ENCODE data around the gene PPP2R2B. TPM values are rescaled to one million over a fixed set of nuclear protein-coding genes. Genes with fewer than 3 reads are reported as not detected.

Gene PPP2R2B
- total and polyA plus RNA-seq, 2 of the 4 experiments (the other 2 are of a cell fraction), result not detected

DNA sequence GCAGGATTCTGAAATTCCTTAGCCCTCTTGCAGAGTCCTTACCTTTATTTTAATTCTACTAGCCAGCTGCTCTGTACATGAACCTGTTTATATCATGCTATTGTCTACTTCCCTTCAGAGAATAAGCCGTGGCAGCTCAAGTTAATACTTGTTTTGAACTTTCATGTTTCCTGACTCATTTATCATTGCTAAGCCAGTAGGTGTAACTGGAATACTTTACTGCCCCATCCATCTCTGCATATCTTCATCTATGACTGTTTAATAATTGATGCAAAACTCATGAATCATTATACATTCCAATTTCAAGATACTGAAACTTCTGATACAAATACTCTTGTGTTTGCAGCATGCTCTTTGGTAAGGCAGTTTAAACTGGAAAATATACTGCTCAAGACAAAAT, 174.7 kb downstream of the PPP2R2B start:
- BruUV-seq (replicated peaks), result no TSS peak

More for the DNA sequence above, 174.7 kb downstream of the PPP2R2B start:
- H4K5ac ChIP-seq (ENCODE audit: low read depth, low read length), result no peak overlapping the region
- H2AK5ac ChIP-seq (ENCODE audit: low read depth, low read length), result no peak overlapping the region
- no peak overlapping the region for H3K4ac ChIP-seq (ENCODE audit: low read depth, low read length)
- ChIA-PET POLR2A (ENCODE audit: unreplicated experiment) (no interaction called here), CTCF (interaction anchor here (0.6 kb wide), 1 partner anchor 23 kb away, joined by 3 read pairs; no protein-coding TSS in a partner anchor)
- no peaks in the 10 kb centered on the region for H3K9me1 ChIP-seq (ENCODE audit: insufficient read depth, low read length)
- no peak overlapping the region for H2BK15ac ChIP-seq (ENCODE audit: low read depth, low read length)
- intact Hi-C loops (cut with micrococcal nuclease), result no loop called here
- no peak overlapping the region for H4K8ac ChIP-seq (ENCODE audit: low read depth in 2 of 2, low read length in 2 of 2)
- DNase-seq (no peak), ATAC-seq (ENCODE audit: low read depth) (no peak)
- H3K9me3 ChIP-seq (ENCODE audit: control insufficient read depth, insufficient read depth, low read length), result peaks cover 5% of the 10 kb centered on the region; the same call in 1 of the 2 replicates
- H3K18ac ChIP-seq (ENCODE audit: low read depth, low read length), result no peak overlapping the region
- H4K20me1 ChIP-seq (ENCODE audit: insufficient read depth, low read length), result no peaks in the 10 kb centered on the region
- no peak overlapping the region for H3K56ac ChIP-seq (ENCODE audit: extremely low read depth, insufficient read depth, low read length)
- no peak overlapping the region for H4K91ac ChIP-seq (ENCODE audit: insufficient read depth, low read depth, low read length)
- H2BK120ac ChIP-seq (ENCODE audit: low read depth, low read length), result no peak overlapping the region
- no peaks in the 10 kb centered on the region for H3K4me1 ChIP-seq (ENCODE audit: control insufficient read depth, insufficient read depth, low read length)
- in situ Hi-C loops (cut with MboI; ENCODE audit: low sequenced_read_pairs), result no loop called here
- dilution Hi-C loops (cut with HindIII; ENCODE audit: low sequenced_read_pairs, unreplicated experiment), result no loop called here
- H3K23ac ChIP-seq (ENCODE audit: low read depth, low read length), result no peak overlapping the region
- no peak overlapping the region for H3K14ac ChIP-seq (replicated peaks; ENCODE audit: low read depth, low read length)
- no CpG with 5 or more reads among the region's 1 CpG for WGBS, 2 experiments (ENCODE audit: extremely low coverage in 2 of 2, insufficient read length in 1 of 2)
- H2AK9ac ChIP-seq (replicated peaks; ENCODE audit: low read depth, low read length, poor library complexity), result no peak overlapping the region
- no peak overlapping the region for H3K27ac ChIP-seq (ENCODE audit: insufficient read depth, low read length)
- TF ChIP-seq CTCF (conservative IDR thresholded peaks at IDR 0.05; ENCODE audit: low read depth, low read length), result no peak
- TF ChIP-seq CEBPB (IDR thresholded peaks at IDR 0.05; ENCODE audit: low read depth, low read length), result no peak
- no peak for TF ChIP-seq NFE2L2 (IDR thresholded peaks at IDR 0.05; ENCODE audit: low read depth, low read length)
- TF ChIP-seq RCOR1 (IDR thresholded peaks at IDR 0.05; ENCODE audit: insufficient replicate concordance, low read length), result no peak
- no peak for TF ChIP-seq FOS (IDR thresholded peaks at IDR 0.05; ENCODE audit: low read depth, low read length)
- no peak for TF ChIP-seq MAZ (IDR thresholded peaks at IDR 0.05; ENCODE audit: borderline replicate concordance, low read depth, low read length)
- TF ChIP-seq RFX5 (IDR thresholded peaks at IDR 0.05; ENCODE audit: low read depth, low read length), result no peak
- TF ChIP-seq CHD1 (IDR thresholded peaks at IDR 0.05; ENCODE audit: low read depth, low read length), result no peak
- TF ChIP-seq MXI1 (IDR thresholded peaks at IDR 0.05; ENCODE audit: borderline replicate concordance, low read depth, low read length), result no peak
- TF ChIP-seq POLR2A (IDR thresholded peaks at IDR 0.05; ENCODE audit: low read depth, low read length), result no peak
- no peak for TF ChIP-seq USF2 (IDR thresholded peaks at IDR 0.05; ENCODE audit: low read depth, low read length)
- TF ChIP-seq BHLHE40 (IDR thresholded peaks at IDR 0.05; ENCODE audit: low read depth, low read length), result no peak
- no peak for TF ChIP-seq MAFK (IDR thresholded peaks at IDR 0.05; ENCODE audit: low read depth, low read length)
- no peak for TF ChIP-seq RAD21 (IDR thresholded peaks at IDR 0.05; ENCODE audit: low read length)
- no peak for TF ChIP-seq SMC3 (IDR thresholded peaks at IDR 0.05; ENCODE audit: low read depth, low read length)
- TF ChIP-seq, protein P1, sequence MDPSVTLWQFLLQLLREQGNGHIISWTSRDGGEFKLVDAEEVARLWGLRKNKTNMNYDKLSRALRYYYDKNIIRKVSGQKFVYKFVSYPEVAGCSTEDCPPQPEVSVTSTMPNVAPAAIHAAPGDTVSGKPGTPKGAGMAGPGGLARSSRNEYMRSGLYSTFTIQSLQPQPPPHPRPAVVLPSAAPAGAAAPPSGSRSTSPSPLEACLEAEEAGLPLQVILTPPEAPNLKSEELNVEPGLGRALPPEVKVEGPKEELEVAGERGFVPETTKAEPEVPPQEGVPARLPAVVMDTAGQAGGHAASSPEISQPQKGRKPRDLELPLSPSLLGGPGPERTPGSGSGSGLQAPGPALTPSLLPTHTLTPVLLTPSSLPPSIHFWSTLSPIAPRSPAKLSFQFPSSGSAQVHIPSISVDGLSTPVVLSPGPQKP (IDR thresholded peaks at IDR 0.05; ENCODE audit: borderline replicate concordance, low read depth, low read length), result no peak
- H2BK5ac ChIP-seq (ENCODE audit: low read depth, low read length, poor library complexity, severe bottlenecking), result no peak overlapping the region
- no peak overlapping the region for H3K9ac ChIP-seq (ENCODE audit: low read depth, low read length)
- H3K4me2 ChIP-seq (ENCODE audit: low read depth, low read length), result no peak overlapping the region
- H2AFZ ChIP-seq (replicated peaks; ENCODE audit: low read length, poor library complexity), result no peak overlapping the region
- no peak overlapping the region for H3K4me3 ChIP-seq (ENCODE audit: insufficient read depth, low read depth, low read length)
- H3K27me3 ChIP-seq (ENCODE audit: control insufficient read depth, insufficient read depth, low read length), result no peaks in the 10 kb centered on the region
- no peaks in the 10 kb centered on the region for H3K36me3 ChIP-seq (ENCODE audit: control insufficient read depth, insufficient read depth, low read length)
- no peak overlapping the region for H2BK20ac ChIP-seq (ENCODE audit: low read depth, low read length)
- H3K79me1 ChIP-seq (ENCODE audit: low read depth in 1 of 2, low read length in 2 of 2), result no peaks in the 10 kb centered on the region
